Neuronal stem cell (in vitro differentiated cells): ENCODE data around the gene IARS2. TPM values are rescaled to one million over a fixed set of nuclear protein-coding genes. Genes with fewer than 3 reads are reported as not detected.

Experiments used
- small RNA-seq: library from polyadenylated mRNA; stranded (forward); fragments of <200 nt; extraction: miRNeasy Mini kit (QIAGEN cat#:217004); gene quantifications from one replicate; pipeline ENCODE3, GENCODE V24; 2013; ENCODE audit not compliant: insufficient read depth

Gene IARS2

Small RNAs within 50 kb of the gene (small RNA-seq; reads per million reads assigned to genes)
- gene MIR194-1: not detected
- gene MIR215: 3.9 reads per million, percentile 6 among the genes with 10 or more reads in this experiment
